Breast epithelium (tissue), 4 donors: ENCODE data around the gene SEPTIN1. TPM values are rescaled to one million over a fixed set of nuclear protein-coding genes. Genes with fewer than 3 reads are reported as not detected.

Experiments used
- DNase-seq, 2 donors: peaks; one replicate each; pipeline ENCODE4 v3.0.0-alpha.2; 2019; ENCODE audit warnings: low spot score in 2 of 2
- H3K27ac ChIP-seq, 2 donors: fragments of 200-600 bp; sonication (generic) in 1 of 2; one replicate each; pipeline ENCODE4 v1.5.1; 2016 to 2019; ENCODE audit warnings: mild to moderate bottlenecking in 1 of 2
- H3K27me3 ChIP-seq, 2 donors: fragments of 200-600 bp; sonication (generic) in 1 of 2; one replicate each; pipeline versions ENCODE4 v1.5.1 to v1.6.0; 2017 to 2019; ENCODE audit warnings: control low read depth in 1 of 2, mild to moderate bottlenecking in 1 of 2
- H3K36me3 ChIP-seq: fragments of 200-600 bp; one replicate; pipeline ENCODE4 v1.5.1; 2019
- H3K4me1 ChIP-seq, 2 donors: fragments of 200-600 bp; sonication (generic); one replicate each; pipeline ENCODE4 v1.5.1; 2016 to 2019; ENCODE audit warnings: control low read depth in 1 of 2
- H3K4me3 ChIP-seq, 3 donors: fragments of 200-600 bp; sonication (generic); 1 replicate in 2 of 3; 2 replicates in 1 of 3; pipeline ENCODE4 v1.5.1; 2016 to 2019; ENCODE audit warnings: mild to moderate bottlenecking in 3 of 3, moderate library complexity in 2 of 3
- H3K9me3 ChIP-seq, 2 donors: fragments of 200-600 bp; sonication (generic) in 1 of 2; one replicate each; pipeline ENCODE4 v1.5.1; 2016 to 2019; ENCODE audit warnings: control low read depth in 1 of 2
- CTCF ChIP-seq, 3 donors: fragments of 450-650 bp; IDR thresholded peaks; one replicate each; pipeline ENCODE4 v1.5.1; 2016 to 2017; ENCODE audit warnings: antibody characterized with exemption in 3 of 3, mild to moderate bottlenecking in 3 of 3, moderate library complexity in 3 of 3
- POLR2A ChIP-seq: fragments of 450-650 bp; IDR thresholded peaks from one replicate; pipeline ENCODE4 v1.6.1; 2016; ENCODE audit warnings: antibody characterized with exemption, mild to moderate bottlenecking, moderate library complexity
- POLR2AphosphoS5 ChIP-seq, 3 donors: sonication (generic); formaldehyde crosslinking; IDR thresholded peaks; one replicate each; pipeline ENCODE4 v1.6.1; 2017; ENCODE audit warnings: antibody characterized with exemption in 3 of 3
- intact Hi-C: fragments of 100-400 bp; cut with DNase I; formaldehyde crosslinking; loops from one replicate; pipeline ENCODE4 v1.15.1; 2023; ENCODE audit warnings: low total_unique reads
- total RNA-seq, 3 donors: library from RNA; depleted of rRNA; stranded (reverse); fragments of >200 nt; gene quantifications; one replicate each; pipeline ENCODE4 v1.1.0, GENCODE V29; 2016

Gene SEPTIN1
- total RNA-seq, 3 donors from 2014 or later = 1.3 to 4.6 (median 2.7) TPM

GRCh38 chr16:30375864-30376263, 6.5 kb downstream of the SEPTIN1 start:
- H3K27ac ChIP-seq = peak overlapping the region; percentile 99
- no peaks in the 10 kb centered on the region for H3K36me3 ChIP-seq
- DNase-seq = no peak
- no peaks in the 10 kb centered on the region for H3K9me3 ChIP-seq
- intact Hi-C loops = no loop called here
- H3K27me3 ChIP-seq = no peaks in the 10 kb centered on the region
- peaks cover 0 to 3% of the 10 kb centered on the region in 2 donors for H3K4me1 ChIP-seq
- TF ChIP-seq CTCF (IDR thresholded peaks at IDR 0.05) (no peak), POLR2AphosphoS5 (IDR thresholded peaks at IDR 0.05) (no peak), POLR2A (no peak)
- H3K4me3 ChIP-seq = no peak overlapping the region

- Histone ChIP-seq H3K4me1 (peaks cover 0 to 3% of the 10 kb centered on the region in 2 donors), H3K9me3 (no peaks in the 10 kb centered on the region), H3K27me3 (no peaks in the 10 kb centered on the region), H3K36me3 (no peaks in the 10 kb centered on the region), H3K27ac (no peak within 1 kb of the TSS), H3K4me3 (no peak within 1 kb of the TSS)
- TF ChIP-seq CTCF (IDR thresholded peaks at IDR 0.05) (no peak), POLR2AphosphoS5 (IDR thresholded peaks at IDR 0.05) (no peak), POLR2A (no peak)
- no peak for DNase-seq
- intact Hi-C loops = no loop called here
Observed at GRCh38 chr16:30374538-30374937, 7.8 kb downstream of the SEPTIN1 start, which contains the start of gene MYL11. MYL11 (plus strand) TSS chr16:30374802; CDS start chr16:30374858, 56 bp downstream.

GRCh38 chr16:30372725-30373124, 9.6 kb downstream of the SEPTIN1 start:
- DNase-seq = no peak
- TF ChIP-seq POLR2AphosphoS5 (IDR thresholded peaks at IDR 0.05) = no peak
- TF ChIP-seq CTCF (IDR thresholded peaks at IDR 0.05) = no peak
- TF ChIP-seq POLR2A = no peak
- Histone ChIP-seq H3K27me3 (no peaks in the 10 kb centered on the region), H3K9me3 (no peaks in the 10 kb centered on the region), H3K27ac (no peak overlapping the region), H3K4me3 (no peak overlapping the region), H3K36me3 (no peaks in the 10 kb centered on the region), H3K4me1 (peaks cover 0 to 9% of the 10 kb centered on the region in 2 donors)
- intact Hi-C loops = no loop called here

GRCh38 chr16:30372038-30372712, 10.2 kb downstream of the SEPTIN1 start:
- H3K9me3 ChIP-seq = no peaks in the 10 kb centered on the region
- peak in 1 of 2 donors; percentile 43 for DNase-seq
- no peaks in the 10 kb centered on the region for H3K36me3 ChIP-seq
- peaks cover 0 to 15% of the 10 kb centered on the region in 2 donors for H3K4me1 ChIP-seq
- no peak for TF ChIP-seq CTCF (IDR thresholded peaks at IDR 0.05)
- TF ChIP-seq POLR2A = no peak
- TF ChIP-seq POLR2AphosphoS5 (IDR thresholded peaks at IDR 0.05) = no peak
- intact Hi-C loops = no loop called here
- no peaks in the 10 kb centered on the region for H3K27me3 ChIP-seq
- H3K4me3 ChIP-seq = no peak overlapping the region
- H3K27ac ChIP-seq = no peak overlapping the region

- no peak for DNase-seq
- H3K4me1 ChIP-seq = peaks cover 0 to 18% of the 10 kb centered on the region in 2 donors
- H3K9me3 ChIP-seq = no peaks in the 10 kb centered on the region
- intact Hi-C loops = no loop called here
- H3K4me3 ChIP-seq = peak overlapping the region; percentile 50 to 87 (median 67)
- peak overlapping the region; percentile 90 to 92 for H3K27ac ChIP-seq
- TF ChIP-seq POLR2AphosphoS5 (IDR thresholded peaks at IDR 0.05) = no peak
- TF ChIP-seq POLR2A = no peak
- no peak for TF ChIP-seq CTCF (IDR thresholded peaks at IDR 0.05)
- H3K36me3 ChIP-seq = no peaks in the 10 kb centered on the region
- H3K27me3 ChIP-seq = no peaks in the 10 kb centered on the region
Observed at GRCh38 chr16:30371248-30371816, 11.0 kb downstream of the SEPTIN1 start.
